ENCODE data around the gene CMSS1.

DNA sequence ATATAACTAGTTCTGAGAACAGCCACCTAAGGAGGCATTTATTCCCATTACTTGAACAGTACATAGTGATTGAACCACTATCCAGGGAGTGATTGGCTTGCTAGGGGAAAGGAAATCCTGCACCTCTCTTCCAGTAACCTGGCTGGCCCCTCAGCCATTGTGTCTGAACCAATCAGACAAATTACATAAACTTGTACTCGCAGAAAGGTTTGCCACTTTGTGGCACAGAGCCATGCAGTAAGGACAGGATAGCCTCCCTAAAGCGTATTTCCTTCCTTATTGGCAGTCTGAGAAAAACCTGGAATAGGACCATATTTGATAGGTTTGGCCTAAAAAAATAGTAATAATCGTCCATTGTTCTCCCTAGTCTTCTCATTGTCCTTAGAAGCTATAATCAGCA, 19.0 kb downstream of the CMSS1 start:
- TF ChIP-seq ZNF335 (tag by site-specific recombination; conservative IDR thresholded peaks at IDR 0.05) (no peak), ZNF311 (tag by site-specific recombination; IDR thresholded peaks at IDR 0.05; ENCODE audit: borderline replicate concordance) (no peak)
- TF ChIP-seq, protein P1, sequence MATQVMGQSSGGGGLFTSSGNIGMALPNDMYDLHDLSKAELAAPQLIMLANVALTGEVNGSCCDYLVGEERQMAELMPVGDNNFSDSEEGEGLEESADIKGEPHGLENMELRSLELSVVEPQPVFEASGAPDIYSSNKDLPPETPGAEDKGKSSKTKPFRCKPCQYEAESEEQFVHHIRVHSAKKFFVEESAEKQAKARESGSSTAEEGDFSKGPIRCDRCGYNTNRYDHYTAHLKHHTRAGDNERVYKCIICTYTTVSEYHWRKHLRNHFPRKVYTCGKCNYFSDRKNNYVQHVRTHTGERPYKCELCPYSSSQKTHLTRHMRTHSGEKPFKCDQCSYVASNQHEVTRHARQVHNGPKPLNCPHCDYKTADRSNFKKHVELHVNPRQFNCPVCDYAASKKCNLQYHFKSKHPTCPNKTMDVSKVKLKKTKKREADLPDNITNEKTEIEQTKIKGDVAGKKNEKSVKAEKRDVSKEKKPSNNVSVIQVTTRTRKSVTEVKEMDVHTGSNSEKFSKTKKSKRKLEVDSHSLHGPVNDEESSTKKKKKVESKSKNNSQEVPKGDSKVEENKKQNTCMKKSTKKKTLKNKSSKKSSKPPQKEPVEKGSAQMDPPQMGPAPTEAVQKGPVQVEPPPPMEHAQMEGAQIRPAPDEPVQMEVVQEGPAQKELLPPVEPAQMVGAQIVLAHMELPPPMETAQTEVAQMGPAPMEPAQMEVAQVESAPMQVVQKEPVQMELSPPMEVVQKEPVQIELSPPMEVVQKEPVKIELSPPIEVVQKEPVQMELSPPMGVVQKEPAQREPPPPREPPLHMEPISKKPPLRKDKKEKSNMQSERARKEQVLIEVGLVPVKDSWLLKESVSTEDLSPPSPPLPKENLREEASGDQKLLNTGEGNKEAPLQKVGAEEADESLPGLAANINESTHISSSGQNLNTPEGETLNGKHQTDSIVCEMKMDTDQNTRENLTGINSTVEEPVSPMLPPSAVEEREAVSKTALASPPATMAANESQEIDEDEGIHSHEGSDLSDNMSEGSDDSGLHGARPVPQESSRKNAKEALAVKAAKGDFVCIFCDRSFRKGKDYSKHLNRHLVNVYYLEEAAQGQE (tag by site-specific recombination; IDR thresholded peaks at IDR 0.05), result no peak
